22Rv1 (cell line): ENCODE results near the gene TRAPPC4.

ENCODE experiments used
- CTCF ChIP-seq: fragments of 450-650 bp; IDR thresholded peaks from 2 replicates; pipeline ENCODE4 v1.5.1; 2017; ENCODE audit warnings: mild to moderate bottlenecking
- ZFX ChIP-seq: fragments of 450-650 bp; IDR thresholded peaks from 2 replicates; pipeline ENCODE4 v1.6.1; 2017; ENCODE audit warnings: antibody characterized with exemption, borderline replicate concordance

- TF ChIP-seq CTCF = no peak
- TF ChIP-seq ZFX = no peak
Observed at GRCh38 chr11:118998388-118998717, 20.2 kb upstream of the TRAPPC4 start.
